Epithelial cell of prostate (primary cell): ENCODE measurements around the gene LRP1B.
"Not testable (repeated sequence)": the region's sequence is repeated elsewhere in the genome, so short reads cannot be mapped to it uniquely, and the experiment has no call there.

Experiments
- DNase-seq: peaks from one replicate; pipeline ENCODE4 v3.0.0-alpha.2; 2011; ENCODE audit warnings: low read depth, low spot score
- H3K27ac ChIP-seq: fragments of 450-650 bp; 2 replicates; pipeline ENCODE4 v1.5.1; 2017; ENCODE audit warnings: mild to moderate bottlenecking

The LRP1B gene

GRCh38 chr2:141015341-141016047 lies 1115.3 kb downstream of the LRP1B start:
- DNase-seq: no peak
- H3K27ac ChIP-seq: no peak overlapping the region

GRCh38 chr2:141003967-141004657 lies 1126.7 kb downstream of the LRP1B start:
- H3K27ac ChIP-seq: no peak overlapping the region
- no peak for DNase-seq

GRCh38 chr2:141001750-141002149 lies 1129.1 kb downstream of the LRP1B start:
- no peak for DNase-seq
- H3K27ac ChIP-seq: no peak overlapping the region

DNA sequence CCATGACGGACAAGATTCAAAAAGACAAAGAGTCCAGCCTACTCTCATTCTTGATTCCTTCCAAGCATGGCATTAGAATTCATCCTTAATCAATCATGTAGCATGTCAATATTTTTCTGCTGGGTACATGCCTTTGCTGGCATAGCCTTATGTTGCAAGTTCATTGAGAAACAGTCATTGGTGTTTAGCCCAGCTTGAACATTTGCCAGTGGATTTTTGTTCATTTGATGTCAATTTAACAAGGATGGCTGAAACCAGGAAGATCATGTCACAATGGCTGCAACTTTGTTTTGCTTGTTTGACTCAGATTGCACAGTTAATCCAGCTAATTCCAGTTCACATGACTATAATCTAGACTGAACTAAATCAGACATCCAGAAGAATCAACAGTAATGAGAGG lies 1132.2 kb downstream of the LRP1B start:
- no peak overlapping the region for H3K27ac ChIP-seq
- no peak for DNase-seq

GRCh38 chr2:140998017-140998416 lies 1132.8 kb downstream of the LRP1B start:
- no peak for DNase-seq
- no peak overlapping the region for H3K27ac ChIP-seq

- no peak for DNase-seq
- H3K27ac ChIP-seq: no peak overlapping the region
These were observed 1136.0 kb downstream of the LRP1B start for GRCh38 chr2:140994856-140995255.

GRCh38 chr2:140990416-140990815 lies 1140.4 kb downstream of the LRP1B start:
- no peak overlapping the region for H3K27ac ChIP-seq
- DNase-seq: no peak

- H3K27ac ChIP-seq: no peak overlapping the region
- DNase-seq: no peak
These were observed 1142.2 kb downstream of the LRP1B start for GRCh38 chr2:140988597-140988996.

DNA sequence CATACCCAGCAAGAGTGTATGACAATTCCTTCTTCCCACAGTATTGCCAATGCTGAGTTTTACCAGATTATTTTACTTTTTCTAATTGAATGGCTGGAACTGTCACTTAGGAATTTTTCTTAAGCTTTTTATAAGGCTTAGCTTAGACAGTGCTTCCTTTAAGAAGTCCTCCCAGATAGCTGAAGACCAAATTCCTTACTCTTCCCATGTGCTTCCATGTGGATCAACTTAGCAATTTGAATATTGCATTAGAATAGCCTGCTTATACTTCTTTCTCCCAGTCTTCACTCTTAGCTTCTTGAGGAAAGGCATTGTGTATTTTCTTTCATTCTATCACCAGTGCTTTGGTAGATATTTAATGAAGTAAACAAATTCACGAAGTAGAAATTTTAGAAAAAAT lies 1144.4 kb downstream of the LRP1B start:
- H3K27ac ChIP-seq: no peak overlapping the region
- DNase-seq: no peak

- DNase-seq: no peak
These were observed 1155.6 kb downstream of the LRP1B start for GRCh38 chr2:140975237-140975636.

GRCh38 chr2:140972724-140973123 lies 1158.1 kb downstream of the LRP1B start:
- no peak overlapping the region for H3K27ac ChIP-seq
- no peak for DNase-seq

More at GRCh38 chr2:140975237-140975636, 1155.6 kb downstream of the LRP1B start:
- no peak overlapping the region for H3K27ac ChIP-seq

DNA sequence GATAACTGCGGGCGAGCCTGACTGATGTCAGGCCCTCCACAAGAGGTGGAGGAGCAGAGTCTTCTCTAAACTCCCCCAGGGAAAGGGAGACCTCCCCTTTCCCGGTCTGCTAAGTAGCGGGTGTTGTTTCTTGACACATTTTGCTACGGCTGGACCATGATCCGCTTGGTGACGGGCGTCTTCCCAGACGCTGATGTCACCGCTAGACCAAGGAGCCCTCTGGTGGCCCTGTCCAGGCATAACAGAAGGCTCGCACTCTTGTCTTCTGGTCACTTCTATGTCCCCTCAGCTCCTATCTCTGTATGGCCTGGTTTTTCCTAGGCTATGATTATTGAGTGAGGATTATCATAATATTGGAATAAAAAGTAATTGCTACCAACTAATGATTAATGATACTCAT lies 1166.5 kb downstream of the LRP1B start:
- not testable (repeated sequence) for DNase-seq, H3K27ac ChIP-seq

DNA sequence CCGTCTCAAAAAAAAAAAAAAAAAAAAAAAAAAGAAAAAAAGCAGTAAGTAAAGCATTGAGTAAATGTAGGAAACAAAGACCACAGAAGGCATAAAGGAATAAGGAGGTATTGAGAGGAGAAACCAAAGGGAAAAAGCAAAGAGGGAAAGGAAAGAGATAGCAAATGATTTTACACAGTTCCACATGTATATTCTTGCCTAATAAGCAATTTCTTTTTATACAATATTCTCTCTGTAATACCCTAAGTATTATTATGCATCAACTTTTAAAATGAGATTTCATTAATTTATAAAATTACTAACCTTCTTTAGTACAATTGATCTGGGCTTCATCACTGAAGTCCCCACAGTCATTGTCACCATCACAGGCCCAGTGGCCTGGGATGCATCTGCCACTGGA lies 1180.9 kb downstream of the LRP1B start:
- DNase-seq: no peak
- no peak overlapping the region for H3K27ac ChIP-seq

- DNase-seq: no peak
- H3K27ac ChIP-seq: no peak overlapping the region
These were observed 1183.6 kb downstream of the LRP1B start for GRCh38 chr2:140947236-140947635.

DNA sequence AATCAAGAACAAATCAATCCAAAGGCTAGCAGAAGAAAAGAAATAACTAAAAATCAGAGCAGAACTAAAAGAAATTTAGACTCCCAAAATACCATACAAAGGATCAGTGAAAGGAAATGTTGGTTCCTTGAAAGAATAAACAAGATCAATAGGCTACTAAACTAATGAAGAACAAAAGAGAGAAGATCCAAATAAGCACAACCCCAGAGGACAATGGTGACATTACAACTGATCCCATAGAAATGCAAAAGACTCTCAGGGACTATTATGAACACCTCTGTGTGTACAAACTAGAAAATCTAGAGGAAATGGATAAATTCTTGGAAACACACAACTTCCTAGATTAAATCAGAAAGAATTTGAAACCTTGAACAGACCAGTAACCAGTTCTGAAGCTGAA lies 1186.9 kb downstream of the LRP1B start:
- DNase-seq: no peak
- no peak overlapping the region for H3K27ac ChIP-seq

- no peak overlapping the region for H3K27ac ChIP-seq
- DNase-seq: no peak
These were observed 1188.5 kb downstream of the LRP1B start for GRCh38 chr2:140942284-140942683.

GRCh38 chr2:140929849-140930248 lies 1201.0 kb downstream of the LRP1B start:
- DNase-seq: no peak
- H3K27ac ChIP-seq: no peak overlapping the region

- no peak overlapping the region for H3K27ac ChIP-seq
- no peak for DNase-seq
These were observed 1212.4 kb downstream of the LRP1B start for GRCh38 chr2:140918426-140918825.

GRCh38 chr2:140916410-140916809 lies 1214.4 kb downstream of the LRP1B start:
- H3K27ac ChIP-seq: no peak overlapping the region
- DNase-seq: no peak

GRCh38 chr2:140910683-140911082 lies 1220.1 kb downstream of the LRP1B start:
- H3K27ac ChIP-seq: no peak overlapping the region
- DNase-seq: no peak

- no peak overlapping the region for H3K27ac ChIP-seq
- DNase-seq: no peak
These were observed 1225.6 kb downstream of the LRP1B start for GRCh38 chr2:140905083-140905781.
